CD4-positive, alpha-beta T cell treated with Interleukin-6 at 100 ng/mL for 8 hours (primary cell): ENCODE results near the gene CFAP43.

Experiments used
- DNase-seq: peaks from one replicate; pipeline ENCODE4 v3.0.0-alpha.2; 2020; ENCODE audit warnings: mixed read lengths, low spot score

Gene CFAP43

DNA sequence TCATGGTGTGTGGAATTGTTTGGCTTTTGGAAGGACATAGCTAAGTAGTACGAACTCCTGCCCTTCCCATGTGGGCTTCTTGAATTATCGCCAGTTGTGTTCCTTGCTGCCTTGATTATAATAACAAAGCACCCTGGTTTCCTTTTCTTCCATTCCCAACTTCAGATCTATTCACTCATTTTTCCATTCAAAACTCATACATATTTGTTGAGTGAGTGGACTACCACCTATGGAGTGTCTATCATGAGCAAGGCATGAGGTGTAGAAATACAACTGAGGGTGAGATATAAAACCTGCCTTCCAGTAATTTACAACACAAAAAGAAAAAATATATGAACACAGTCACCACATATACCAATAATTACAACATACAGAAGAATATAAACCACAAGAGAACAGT is 141.6 kb downstream of the CFAP43 start:
- DNase-seq: no peak

DNA sequence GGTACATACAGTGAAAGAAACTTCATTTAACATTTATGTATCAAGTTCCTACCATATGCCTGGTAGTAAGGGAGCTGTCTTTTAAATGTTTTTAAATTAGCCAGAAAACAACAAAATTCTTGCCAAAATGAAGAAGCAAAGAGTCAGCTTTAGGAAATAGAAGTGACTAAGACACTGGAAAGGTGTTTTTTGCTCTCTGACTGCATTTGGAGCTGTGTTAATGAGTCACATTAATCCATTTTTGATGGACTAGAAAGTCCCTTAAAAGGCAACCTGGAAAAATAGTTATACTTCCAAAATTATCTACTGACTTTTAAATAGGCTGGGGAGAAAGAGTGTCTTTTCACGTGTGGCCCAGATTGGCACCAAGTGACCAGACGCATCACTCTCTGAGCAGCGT is 142.5 kb downstream of the CFAP43 start:
- DNase-seq: no peak

DNA sequence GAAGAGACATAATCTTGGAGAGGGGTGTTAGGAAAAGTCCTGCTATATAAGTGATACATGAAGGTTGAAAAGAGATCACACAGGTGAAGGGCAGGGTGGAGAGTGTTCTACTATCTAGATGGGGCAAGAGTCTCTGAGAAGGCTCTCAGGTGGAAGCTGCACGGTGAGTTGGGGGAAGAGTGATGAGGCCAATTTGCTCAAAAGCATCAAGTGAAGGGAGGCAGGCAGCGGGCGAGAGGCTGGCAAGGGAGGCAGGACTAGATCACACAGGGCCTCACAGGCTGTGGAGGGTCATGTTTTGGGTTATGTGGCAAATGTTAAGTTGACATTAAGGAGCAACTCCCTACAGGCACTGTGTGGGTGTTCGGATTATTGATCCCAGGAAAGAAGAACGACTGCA is 143.9 kb downstream of the CFAP43 start:
- no peak for DNase-seq

DNA sequence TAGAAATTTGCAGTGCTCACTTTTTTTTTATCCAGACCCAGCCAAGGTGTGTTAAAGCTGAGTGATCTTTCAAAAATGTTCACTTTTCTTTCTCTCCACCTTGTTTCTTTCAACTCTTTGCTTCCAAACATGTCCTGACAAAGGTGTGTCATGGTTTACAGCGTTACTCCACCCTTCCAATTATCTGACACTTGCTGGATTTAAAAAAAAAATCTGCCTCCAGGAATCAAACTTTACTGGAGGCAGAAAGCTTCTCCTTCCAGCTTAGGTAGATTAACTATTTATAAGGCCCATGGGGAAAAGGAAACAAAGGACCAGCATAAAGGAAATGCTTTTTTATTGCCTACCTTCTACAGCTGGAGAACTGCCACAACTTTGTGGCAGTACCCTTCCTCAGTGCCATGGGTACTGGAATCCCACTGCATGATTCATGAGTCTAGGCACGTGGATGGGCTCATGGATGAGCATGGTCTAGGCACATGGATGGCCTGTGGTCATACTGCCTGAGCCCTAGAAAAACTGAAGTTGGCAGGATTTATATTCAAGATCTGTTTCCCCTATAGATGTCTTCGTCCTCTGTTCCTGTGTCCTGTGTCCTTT is 146.3 kb downstream of the CFAP43 start, which contains the start of gene COL17A1:
COL17A1 (minus strand) TSS at position 80 of the 600 bp plus-strand sequence. CDS start 5,207 bp downstream, outside the sequence.
- no peak for DNase-seq

- DNase-seq: no peak
Measured at GRCh38 chr10:104084482-104085142, 147.6 kb downstream of the CFAP43 start.

DNA sequence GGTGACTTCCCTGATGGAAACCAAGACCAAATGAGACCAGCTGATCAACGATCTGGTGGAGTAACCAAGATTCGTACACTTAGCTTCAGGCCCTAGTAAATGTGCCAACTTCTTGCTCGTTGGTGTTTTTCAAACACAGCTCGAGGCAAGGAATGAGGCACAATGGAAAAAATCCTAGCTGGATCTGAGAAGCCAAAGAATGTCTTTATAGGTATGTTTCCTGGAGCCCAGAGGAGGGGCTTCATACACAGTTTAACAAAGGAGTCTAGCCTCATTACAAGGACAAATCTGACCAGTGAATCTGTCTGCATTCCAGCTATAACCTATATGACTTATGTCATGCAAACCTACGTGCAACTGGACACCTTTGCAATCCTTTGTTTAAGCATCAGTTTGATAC is 150.2 kb downstream of the CFAP43 start:
- no peak for DNase-seq

DNA sequence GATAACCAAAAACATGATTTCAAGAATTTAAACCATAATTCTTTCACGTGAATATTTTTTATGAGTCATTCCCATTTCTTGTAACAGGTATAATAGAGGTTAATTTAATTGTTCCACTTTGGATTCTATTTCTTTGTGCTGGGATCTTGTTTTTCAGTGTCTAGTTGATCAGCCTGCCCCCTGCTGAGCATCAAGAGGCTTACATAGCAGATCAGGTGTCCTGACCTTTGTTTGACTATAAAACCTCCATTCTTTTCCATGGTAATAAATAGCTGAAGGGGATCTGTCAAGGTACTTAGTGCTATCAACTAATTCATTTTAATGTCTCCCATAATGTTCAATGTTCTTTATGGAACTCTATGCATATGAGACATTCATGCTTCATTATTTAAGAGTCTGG is 151.4 kb downstream of the CFAP43 start:
- DNase-seq: peak; percentile 14
